HG03575 (cell line): Measurements from ENCODE around the gene COA7.
A peak's percentile ranks its signal among the peaks of the same experiment; 100 is the strongest.

ENCODE experiments used
- ATAC-seq: cut with Tn5 transposase; IDR thresholded peaks from one replicate; pipeline ENCODE4 v1.9.1; 2021; ENCODE audit not compliant: unreplicated experiment, insufficient number of reproducible peaks, low FRiP score; ENCODE audit errors: extremely low read depth

Gene COA7

GRCh38 chr1:52651904-52652303, 46.2 kb downstream of the COA7 start:
- no peak for ATAC-seq

- no peak for ATAC-seq
These were observed 52.9 kb downstream of the COA7 start for GRCh38 chr1:52645261-52645660.

- ATAC-seq, result no peak
These were observed 56.8 kb downstream of the COA7 start for GRCh38 chr1:52641307-52641706.

GRCh38 chr1:52640697-52641096, 57.5 kb downstream of the COA7 start:
- no peak for ATAC-seq

- no peak for ATAC-seq
These were observed 60.2 kb downstream of the COA7 start for GRCh38 chr1:52637946-52638345.

- peak; percentile 49 for ATAC-seq
These were observed 61.1 kb downstream of the COA7 start for GRCh38 chr1:52636721-52637695.

- ATAC-seq, result no peak
These were observed 62.6 kb downstream of the COA7 start for GRCh38 chr1:52635321-52636089.
